Activated CD8-positive, alpha-beta memory T cell treated with anti-CD3 and anti-CD28 coated beads, Interleukin-2, amount 50 U/mL, for 48 hours (primary cell): ENCODE data around the gene SALL4.

Experiments
- DNase-seq: peaks from one replicate; pipeline ENCODE4 v3.0.0-alpha.2; 2020

SALL4 gene

GRCh38 chr20:51734876-51735720 lies 67.2 kb downstream of the SALL4 start:
- DNase-seq: no peak

GRCh38 chr20:51733070-51733469 lies 69.3 kb downstream of the SALL4 start:
- DNase-seq: no peak
